PFSK-1 (cell line): Measurements from ENCODE around the gene INSIG1. TPM values are rescaled to one million over a fixed set of nuclear protein-coding genes. Genes with fewer than 3 reads are reported as not detected.

ENCODE experiments used
- FOXP2 ChIP-seq: optimal IDR thresholded peaks from 2 replicates; pipeline ENCODE3; 2011; ENCODE audit warnings: borderline replicate concordance, control low read depth, inconsistent platforms; ENCODE audit not compliant: insufficient read depth; ENCODE audit errors: extremely low read length, extremely low read depth
- POLR2AphosphoS5 ChIP-seq: IDR thresholded peaks from 2 replicates; pipeline ENCODE4 v1.6.1; 2012; ENCODE audit warnings: low read depth, mild to moderate bottlenecking, control low read depth, low read length, moderate library complexity
- SIN3A ChIP-seq: IDR thresholded peaks from 2 replicates; pipeline ENCODE4 v1.6.1; 2012; ENCODE audit warnings: mild to moderate bottlenecking, low read length, moderate library complexity, borderline replicate concordance; ENCODE audit not compliant: insufficient read depth
- TAF1 ChIP-seq: IDR thresholded peaks from 2 replicates; pipeline ENCODE4 v1.6.1; 2012; ENCODE audit warnings: low read length, control low read depth, borderline replicate concordance; ENCODE audit not compliant: insufficient read depth
- polyA plus RNA-seq: library from polyadenylated mRNA; unstranded; fragments of >200 nt; gene quantifications from one replicate; pipeline ENCODE4 v1.2.1, GENCODE V29; 2012; ENCODE audit warnings: low read depth, missing spikeins; ENCODE audit not compliant: insufficient read length
- TF ChIP-seq, protein P1 (sequence below), 2 experiments: IDR thresholded peaks; 2 replicates each; pipeline versions ENCODE4 v1.6.1 to v1.8.0; 2011 to 2012; ENCODE audit warnings: low read depth in 2 of 2, low read length in 2 of 2, control low read depth in 1 of 2, inconsistent platforms in 1 of 2, mild to moderate bottlenecking in 1 of 2, moderate library complexity in 1 of 2; ENCODE audit not compliant: insufficient read depth in 1 of 2

Gene INSIG1
- 8.2 TPM for polyA plus RNA-seq

- no peak for TF ChIP-seq SIN3A
- peak; percentile 62; the same call in 1 of the 2 replicates for TF ChIP-seq POLR2AphosphoS5
- 0 out of 2 replicates have a peak, but pooled peaks have one; percentile 39 for TF ChIP-seq TAF1
- TF ChIP-seq FOXP2, result peak; percentile 24
- TF ChIP-seq, protein P1, sequence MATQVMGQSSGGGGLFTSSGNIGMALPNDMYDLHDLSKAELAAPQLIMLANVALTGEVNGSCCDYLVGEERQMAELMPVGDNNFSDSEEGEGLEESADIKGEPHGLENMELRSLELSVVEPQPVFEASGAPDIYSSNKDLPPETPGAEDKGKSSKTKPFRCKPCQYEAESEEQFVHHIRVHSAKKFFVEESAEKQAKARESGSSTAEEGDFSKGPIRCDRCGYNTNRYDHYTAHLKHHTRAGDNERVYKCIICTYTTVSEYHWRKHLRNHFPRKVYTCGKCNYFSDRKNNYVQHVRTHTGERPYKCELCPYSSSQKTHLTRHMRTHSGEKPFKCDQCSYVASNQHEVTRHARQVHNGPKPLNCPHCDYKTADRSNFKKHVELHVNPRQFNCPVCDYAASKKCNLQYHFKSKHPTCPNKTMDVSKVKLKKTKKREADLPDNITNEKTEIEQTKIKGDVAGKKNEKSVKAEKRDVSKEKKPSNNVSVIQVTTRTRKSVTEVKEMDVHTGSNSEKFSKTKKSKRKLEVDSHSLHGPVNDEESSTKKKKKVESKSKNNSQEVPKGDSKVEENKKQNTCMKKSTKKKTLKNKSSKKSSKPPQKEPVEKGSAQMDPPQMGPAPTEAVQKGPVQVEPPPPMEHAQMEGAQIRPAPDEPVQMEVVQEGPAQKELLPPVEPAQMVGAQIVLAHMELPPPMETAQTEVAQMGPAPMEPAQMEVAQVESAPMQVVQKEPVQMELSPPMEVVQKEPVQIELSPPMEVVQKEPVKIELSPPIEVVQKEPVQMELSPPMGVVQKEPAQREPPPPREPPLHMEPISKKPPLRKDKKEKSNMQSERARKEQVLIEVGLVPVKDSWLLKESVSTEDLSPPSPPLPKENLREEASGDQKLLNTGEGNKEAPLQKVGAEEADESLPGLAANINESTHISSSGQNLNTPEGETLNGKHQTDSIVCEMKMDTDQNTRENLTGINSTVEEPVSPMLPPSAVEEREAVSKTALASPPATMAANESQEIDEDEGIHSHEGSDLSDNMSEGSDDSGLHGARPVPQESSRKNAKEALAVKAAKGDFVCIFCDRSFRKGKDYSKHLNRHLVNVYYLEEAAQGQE (IDR thresholded peaks at IDR 0.05; ENCODE audit: insufficient read depth in 1 of 2, low read depth in 2 of 2, low read length in 2 of 2), result no peak
Observed at GRCh38 chr7:155297517-155298287, at the start of gene INSIG1. INSIG1 (plus strand) TSS chr7:155297878; CDS start chr7:155298286, 408 bp downstream.

- no peak for TF ChIP-seq TAF1
- TF ChIP-seq SIN3A, result no peak
- TF ChIP-seq FOXP2, result no peak
- no peak for TF ChIP-seq POLR2AphosphoS5
- TF ChIP-seq, protein P1 (IDR thresholded peaks at IDR 0.05; ENCODE audit: insufficient read depth in 1 of 2, low read depth in 2 of 2, low read length in 2 of 2), result no peak
Observed at GRCh38 chr7:155248366-155248756, 49.3 kb upstream of the INSIG1 start.

DNA sequence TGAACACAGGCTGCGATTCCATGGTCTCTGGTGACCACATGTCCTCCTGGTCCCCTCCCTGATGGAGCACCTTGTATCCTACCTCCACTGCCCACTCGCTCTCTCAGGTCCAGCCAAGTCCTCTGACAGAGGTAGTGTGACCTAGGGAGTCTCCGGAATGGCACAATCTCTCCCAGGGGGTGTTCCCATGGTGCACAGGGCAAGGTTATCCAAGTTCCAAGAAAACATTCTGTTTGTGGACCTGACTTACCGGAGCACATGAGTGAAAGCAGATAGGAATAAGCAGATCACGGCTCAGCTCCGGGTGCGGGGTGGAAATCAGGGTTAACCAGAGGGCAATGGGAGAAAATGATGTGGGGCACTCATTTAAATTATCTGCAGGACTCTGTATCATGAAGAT is 45.8 kb upstream of the INSIG1 start:
- TF ChIP-seq, protein P1 (IDR thresholded peaks at IDR 0.05; ENCODE audit: insufficient read depth in 1 of 2, low read depth in 2 of 2, low read length in 2 of 2), result no peak
- TF ChIP-seq TAF1, result no peak
- TF ChIP-seq SIN3A, result no peak
- no peak for TF ChIP-seq FOXP2
- no peak for TF ChIP-seq POLR2AphosphoS5

GRCh38 chr7:155252444-155252887 is 45.2 kb upstream of the INSIG1 start:
- TF ChIP-seq FOXP2, result no peak
- no peak for TF ChIP-seq TAF1
- TF ChIP-seq POLR2AphosphoS5, result no peak
- TF ChIP-seq, protein P1 (IDR thresholded peaks at IDR 0.05; ENCODE audit: insufficient read depth in 1 of 2, low read depth in 2 of 2, low read length in 2 of 2), result no peak
- no peak for TF ChIP-seq SIN3A
